Progenitor cell of endocrine pancreas (in vitro differentiated cells): Measurements from ENCODE around the gene BCLAF3. TPM values are rescaled to one million over a fixed set of nuclear protein-coding genes. Genes with fewer than 3 reads are reported as not detected.

Experiments used
- DNase-seq: peaks from one replicate; pipeline ENCODE4 v3.0.0; 2021; ENCODE audit warnings: low spot score; ENCODE audit not compliant: unreplicated experiment
- H3K27ac Mint-ChIP-seq: 2 replicates; pipeline ENCODE4 v1.8.0; 2021; ENCODE audit warnings: mild to moderate bottlenecking, moderate library complexity, mixed read lengths
- H3K27me3 Mint-ChIP-seq: 2 replicates; pipeline ENCODE4 v1.8.0; 2021; ENCODE audit warnings: mixed read lengths
- H3K36me3 Mint-ChIP-seq: 2 replicates; pipeline ENCODE4 v1.8.0; 2022; ENCODE audit warnings: mixed read lengths; ENCODE audit not compliant: insufficient read depth
- H3K4me1 Mint-ChIP-seq: 2 replicates; pipeline ENCODE4 v1.8.0; 2021; ENCODE audit warnings: low read depth, mixed read lengths
- H3K4me3 Mint-ChIP-seq: 2 replicates; pipeline ENCODE4 v1.8.0; 2021; ENCODE audit warnings: low read depth, mild to moderate bottlenecking, moderate library complexity, mixed read lengths
- H3K9me3 Mint-ChIP-seq: 2 replicates; pipeline ENCODE4 v1.8.0; 2021; ENCODE audit warnings: low read depth, mixed read lengths
- CTCF ChIP-seq: fragments of 200-600 bp; sonication (generic); IDR thresholded peaks from one replicate; pipeline ENCODE4 v1.5.0; 2021; ENCODE audit warnings: antibody characterized with exemption, mild to moderate bottlenecking; ENCODE audit not compliant: unreplicated experiment
- total RNA-seq: library from RNA; stranded (reverse); gene quantifications from 2 replicates; pipeline ENCODE4 v1.2.1, GENCODE V29; 2021

The BCLAF3 gene
- total RNA-seq, 1 donor from 2014 or later, result 13.9 TPM

GRCh38 chrX:20028588-20028987 lies 37.7 kb upstream of the BCLAF3 start:
- no peak for DNase-seq
- Mint-ChIP-seq H3K27me3 (no peaks in the 10 kb centered on the region), H3K4me1 (peaks cover 20% of the 10 kb centered on the region), H3K27ac (no peak overlapping the region), H3K36me3 (peaks cover 1% of the 10 kb centered on the region), H3K9me3 (peaks cover 16% of the 10 kb centered on the region), H3K4me3 (no peak overlapping the region)
- no peak for TF ChIP-seq CTCF

GRCh38 chrX:20026278-20026677 lies 35.4 kb upstream of the BCLAF3 start:
- no peak for TF ChIP-seq CTCF
- peaks cover 17% of the 10 kb centered on the region for H3K4me1 Mint-ChIP-seq

GRCh38 chrX:20019672-20020365 lies 29.0 kb upstream of the BCLAF3 start:
- no peak overlapping the region for H3K4me3 Mint-ChIP-seq
- no peaks in the 10 kb centered on the region for H3K4me1 Mint-ChIP-seq
- no peaks in the 10 kb centered on the region for H3K27me3 Mint-ChIP-seq
- H3K27ac Mint-ChIP-seq, result no peak overlapping the region
- peaks cover 24% of the 10 kb centered on the region for H3K9me3 Mint-ChIP-seq
- no peak for DNase-seq
- H3K36me3 Mint-ChIP-seq, result peaks cover 5% of the 10 kb centered on the region
- no peak for TF ChIP-seq CTCF

More at GRCh38 chrX:20026278-20026677, 35.4 kb upstream of the BCLAF3 start:
- H3K36me3 Mint-ChIP-seq, result peaks cover 3% of the 10 kb centered on the region
- H3K4me3 Mint-ChIP-seq, result no peak overlapping the region
- peaks cover 25% of the 10 kb centered on the region for H3K9me3 Mint-ChIP-seq
- H3K27ac Mint-ChIP-seq, result no peak overlapping the region
- H3K27me3 Mint-ChIP-seq, result no peaks in the 10 kb centered on the region
- DNase-seq, result no peak

- Mint-ChIP-seq H3K36me3 (peaks cover 3% of the 10 kb centered on the region), H3K4me1 (no peaks in the 10 kb centered on the region), H3K4me3 (no peak overlapping the region), H3K27me3 (no peaks in the 10 kb centered on the region), H3K9me3 (peaks cover 14% of the 10 kb centered on the region), H3K27ac (no peak overlapping the region)
- TF ChIP-seq CTCF, result no peak
- DNase-seq, result no peak
Observed at GRCh38 chrX:20016616-20016945, 25.7 kb upstream of the BCLAF3 start.

GRCh38 chrX:20015945-20016615 lies 25.2 kb upstream of the BCLAF3 start:
- Mint-ChIP-seq H3K36me3 (peaks cover 3% of the 10 kb centered on the region), H3K4me3 (no peak overlapping the region), H3K27me3 (no peaks in the 10 kb centered on the region), H3K27ac (no peak overlapping the region), H3K9me3 (peaks cover 13% of the 10 kb centered on the region), H3K4me1 (no peaks in the 10 kb centered on the region)
- DNase-seq, result no peak
- no peak for TF ChIP-seq CTCF
